ENCODE measurements around the gene SYNE1.
"Not testable (repeated sequence)": the region's sequence is repeated elsewhere in the genome, so short reads cannot be mapped to it uniquely, and the experiment has no call there.

SYNE1 gene

DNA sequence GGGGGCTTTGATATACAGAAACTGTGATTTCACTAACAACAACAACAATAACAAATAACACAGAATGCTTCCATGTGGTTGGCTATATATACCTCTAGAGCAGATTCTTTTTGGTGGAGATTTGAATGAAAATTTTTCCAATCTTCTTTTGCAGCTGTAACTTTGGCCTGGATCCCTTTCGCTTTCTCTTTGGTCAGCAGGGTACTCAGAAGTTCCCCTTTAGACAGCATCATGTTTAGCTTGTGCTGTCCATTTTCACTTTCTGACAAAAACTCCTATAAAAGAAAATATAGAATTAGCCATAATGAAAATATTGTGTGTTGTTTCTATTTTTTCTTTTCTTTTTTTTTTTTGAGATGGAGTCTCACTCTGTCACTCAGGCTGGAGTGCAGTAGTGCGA is 264.2 kb downstream of the SYNE1 start:
- no peak for DNase-seq (ENCODE audit: low spot score)

DNA sequence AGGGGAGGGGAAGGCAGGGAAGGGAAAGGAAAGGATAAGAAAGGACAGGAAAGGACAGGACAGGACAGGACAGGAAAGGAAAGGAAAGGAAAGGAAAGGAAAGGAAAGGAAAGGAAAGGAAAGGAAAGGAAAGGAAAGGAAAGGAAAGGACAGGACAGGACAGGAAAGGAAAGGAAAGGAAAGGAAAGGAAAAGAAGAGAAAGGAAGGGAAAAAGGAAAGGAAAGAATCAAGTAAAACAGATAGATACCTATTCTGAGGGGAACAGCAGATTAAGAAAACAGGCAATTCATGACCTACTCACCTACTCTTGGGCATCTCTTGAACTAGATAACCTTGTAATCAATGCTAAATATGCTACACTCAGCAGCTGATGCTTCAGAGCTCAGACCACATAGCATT is 265.4 kb downstream of the SYNE1 start:
- no peak for DNase-seq (ENCODE audit: low spot score)

DNA sequence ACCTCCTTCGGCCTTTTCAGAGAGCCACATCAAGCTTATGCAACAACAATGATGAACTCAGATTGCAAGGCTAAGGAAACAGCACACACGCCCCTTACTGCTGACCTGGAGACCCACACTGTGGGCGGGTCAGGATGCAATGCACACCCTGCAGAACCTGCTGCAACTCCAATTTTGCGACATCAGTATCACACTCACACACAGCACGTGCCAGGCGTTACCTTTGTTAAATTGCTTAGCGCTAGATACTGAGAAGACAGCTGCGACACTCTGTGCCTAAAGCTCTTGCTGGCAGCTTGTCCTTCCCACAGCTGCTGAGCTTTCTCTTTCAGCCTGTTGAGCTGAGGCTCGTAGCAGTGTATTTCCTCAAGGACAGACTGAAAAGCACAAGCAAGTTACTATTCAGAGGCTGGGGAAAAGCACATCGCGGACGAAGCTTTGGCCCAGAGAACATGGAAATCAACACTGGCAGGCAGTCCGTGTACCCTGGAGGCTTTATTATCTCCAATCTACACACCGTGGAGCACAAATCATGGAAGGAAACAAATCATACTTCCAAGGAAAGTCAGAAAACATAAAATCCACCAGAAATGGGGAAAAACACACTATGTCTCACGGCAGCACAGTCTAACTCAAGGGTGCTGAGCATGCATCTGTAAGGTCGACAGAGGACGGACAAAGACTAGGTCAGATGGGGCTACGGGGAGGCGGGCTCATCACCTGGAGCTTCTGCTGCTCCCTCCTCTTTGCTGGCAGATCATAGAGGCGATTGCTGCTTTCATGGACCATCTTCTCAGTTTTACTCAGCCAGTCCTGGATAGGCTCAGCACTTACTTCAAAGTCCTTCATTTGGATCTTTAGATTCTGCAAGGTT is 268.2 kb downstream of the SYNE1 start:
- DNase-seq (ENCODE audit: low spot score): no peak

DNA sequence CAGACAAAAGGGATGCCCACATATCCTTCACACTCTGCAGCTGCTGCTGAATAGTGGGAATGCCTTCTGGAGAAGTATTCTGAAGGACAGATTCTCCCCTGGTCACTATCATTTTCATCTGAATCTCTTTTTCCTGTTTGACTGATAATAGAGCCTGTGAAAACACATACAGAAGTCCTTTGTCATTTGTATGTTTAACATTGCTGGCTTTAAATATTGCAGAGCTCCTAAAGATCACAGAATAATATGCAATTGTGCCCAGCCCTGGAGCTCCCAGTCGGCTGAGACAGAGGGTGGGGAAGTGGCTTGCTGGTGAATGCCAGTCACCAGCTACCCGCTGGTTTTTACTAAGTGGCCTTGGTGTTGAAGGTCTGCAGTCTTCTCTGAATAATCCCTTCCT is 272.3 kb downstream of the SYNE1 start:
- no peak for DNase-seq (ENCODE audit: low spot score)

DNA sequence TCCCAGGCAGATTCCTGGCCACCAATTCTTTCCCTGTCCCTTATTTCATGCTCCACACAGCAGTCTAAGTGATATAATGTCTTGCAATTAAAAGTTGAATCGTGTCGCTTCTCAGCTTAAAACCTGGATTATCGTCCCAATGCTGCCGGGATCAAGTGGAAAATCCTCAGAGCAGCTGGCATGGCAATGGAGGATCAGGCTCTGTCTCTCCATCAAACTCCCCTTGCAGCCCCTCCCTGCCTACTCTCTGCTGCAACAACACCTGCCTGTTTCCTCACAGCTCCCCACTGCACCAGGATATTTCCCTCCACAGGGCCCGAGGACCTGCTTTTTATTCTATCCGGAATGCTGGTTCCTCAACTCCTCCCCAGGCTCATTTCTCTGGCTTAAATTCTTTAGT is 277.1 kb downstream of the SYNE1 start:
- DNase-seq (ENCODE audit: low spot score): no peak

DNA sequence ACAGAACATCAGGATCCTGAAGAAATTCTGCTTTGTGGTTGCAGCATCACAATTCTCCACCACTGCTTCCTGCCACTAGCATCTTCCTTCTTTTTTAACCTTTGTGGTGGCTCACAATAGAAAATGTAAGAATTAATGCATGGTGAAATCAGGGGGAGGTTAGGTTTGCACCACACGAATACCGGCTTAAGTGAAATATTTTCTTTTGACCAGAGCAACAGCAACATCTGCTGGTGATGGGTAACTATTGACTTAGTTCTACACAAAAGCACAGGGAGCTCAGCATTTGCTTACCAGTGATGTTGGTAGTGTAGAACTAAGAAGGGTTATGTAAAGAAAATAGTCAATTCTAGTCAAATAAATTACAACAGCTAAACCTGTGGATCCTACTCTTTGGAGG is 280.5 kb downstream of the SYNE1 start:
- peak; percentile 66 for DNase-seq (ENCODE audit: low spot score)

DNA sequence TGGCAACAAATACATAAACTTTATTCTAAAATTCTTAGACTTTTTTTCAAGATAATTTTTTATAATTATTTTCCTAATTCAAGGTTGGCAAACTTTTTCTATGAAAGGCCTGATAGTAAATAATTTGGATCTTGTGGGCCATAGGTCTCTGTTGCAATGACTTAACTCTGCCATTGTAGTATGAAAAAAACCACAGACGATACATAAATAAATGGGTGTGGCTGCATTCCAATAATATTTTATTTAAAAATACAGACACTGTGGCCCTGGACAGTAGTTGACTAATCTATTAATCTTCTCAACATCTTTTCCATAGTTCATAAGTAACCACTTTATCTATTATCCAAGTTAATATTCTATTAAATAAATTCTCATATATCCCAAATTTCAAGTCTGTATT is 281.1 kb downstream of the SYNE1 start:
- no peak for DNase-seq (ENCODE audit: low spot score)

DNA sequence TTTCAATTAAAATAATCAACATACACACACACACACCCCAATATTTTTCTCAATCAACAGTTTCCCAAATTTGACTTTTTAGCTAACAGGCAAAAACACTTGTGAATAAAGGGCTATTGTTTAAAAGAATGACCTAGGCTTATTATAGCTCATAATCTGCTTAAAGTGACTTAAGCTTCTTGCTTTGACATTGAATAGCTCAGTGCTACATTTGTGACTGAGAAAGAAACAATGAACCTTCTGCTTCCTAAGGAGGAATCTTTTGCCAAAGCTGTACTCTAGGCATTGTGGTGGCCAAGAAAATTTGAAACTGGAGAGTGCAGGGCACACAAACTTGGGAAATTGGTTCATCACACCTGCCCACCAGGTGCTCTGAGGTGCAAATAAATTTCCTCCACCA is 282.0 kb downstream of the SYNE1 start:
- DNase-seq (ENCODE audit: low spot score): no peak

DNA sequence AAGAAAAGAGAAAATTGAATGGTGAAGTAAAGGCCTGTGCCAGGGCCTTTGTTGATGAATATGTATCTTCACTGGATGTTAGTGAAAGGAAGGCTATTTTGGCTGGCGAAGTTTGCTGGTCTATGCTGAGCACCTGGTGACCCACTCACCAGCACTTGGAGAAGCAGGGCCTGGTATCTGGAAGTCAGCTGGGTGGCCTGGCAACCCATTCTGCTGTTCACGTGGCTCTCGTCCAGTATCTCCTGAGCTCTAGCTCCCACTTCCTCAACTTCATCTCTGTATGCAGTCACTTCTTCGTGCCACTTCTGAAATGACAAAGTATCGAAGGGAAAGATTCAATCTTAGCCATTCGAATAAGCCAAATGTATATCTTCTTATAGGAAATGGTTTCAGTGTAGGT is 283.7 kb downstream of the SYNE1 start:
- DNase-seq (ENCODE audit: low spot score): no peak

DNA sequence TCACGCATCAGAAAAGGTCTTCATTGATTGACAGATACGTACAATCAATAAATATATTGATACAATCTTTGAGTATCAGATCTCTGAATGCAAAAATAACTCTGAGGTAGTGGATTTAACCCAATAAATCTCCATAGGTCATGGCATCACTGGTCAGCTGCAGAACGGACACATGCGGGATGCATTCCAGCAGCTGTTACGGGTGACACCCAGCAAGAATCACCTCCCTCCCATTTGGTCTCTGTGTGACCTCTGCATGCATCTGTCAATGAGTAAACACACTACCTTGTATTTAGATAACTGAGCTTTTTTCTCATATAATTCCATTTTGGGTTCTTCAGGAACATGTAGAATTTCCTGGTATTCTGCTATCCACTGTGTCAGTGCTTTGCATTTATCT is 285.4 kb downstream of the SYNE1 start:
- DNase-seq (ENCODE audit: low spot score): no peak

DNA sequence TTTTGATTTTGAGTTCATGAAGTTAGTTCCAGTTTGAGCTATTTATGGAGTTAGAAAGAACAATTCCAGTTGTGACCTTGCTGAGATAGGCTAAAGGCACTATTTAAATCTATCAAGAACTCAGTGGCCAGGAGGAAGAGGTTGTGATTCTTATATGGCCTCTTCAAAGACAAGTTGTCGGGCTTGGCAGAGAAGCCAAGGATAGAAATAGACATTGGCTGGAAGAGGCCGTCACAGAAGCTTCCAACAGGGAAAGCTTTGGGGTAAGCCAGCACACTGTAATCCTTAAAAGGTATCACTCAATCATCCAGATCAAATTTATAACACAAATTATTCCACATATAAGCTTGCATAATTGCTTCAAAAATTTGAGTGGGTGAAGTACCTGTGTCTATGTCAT is 286.1 kb downstream of the SYNE1 start:
- no peak for DNase-seq (ENCODE audit: low spot score)

DNA sequence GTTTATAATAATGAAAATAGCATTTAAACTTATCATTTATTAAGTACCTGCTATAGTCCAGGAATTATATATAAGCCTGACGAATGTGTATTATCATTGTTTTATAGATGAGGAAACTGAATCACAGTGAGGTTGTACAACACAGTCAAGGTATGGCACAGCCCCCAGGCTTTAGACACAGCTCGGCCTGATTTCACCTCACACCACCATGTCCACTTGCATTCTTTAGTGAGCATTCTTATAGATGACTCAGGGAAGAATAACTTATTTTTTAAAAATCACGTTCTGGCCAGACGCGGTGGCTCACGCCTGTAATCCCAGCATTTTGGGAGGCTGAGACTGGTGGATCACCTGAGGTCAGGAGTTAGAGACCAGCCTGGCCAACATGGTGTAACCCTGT is 289.0 kb downstream of the SYNE1 start:
- no peak for DNase-seq (ENCODE audit: low spot score)

DNA sequence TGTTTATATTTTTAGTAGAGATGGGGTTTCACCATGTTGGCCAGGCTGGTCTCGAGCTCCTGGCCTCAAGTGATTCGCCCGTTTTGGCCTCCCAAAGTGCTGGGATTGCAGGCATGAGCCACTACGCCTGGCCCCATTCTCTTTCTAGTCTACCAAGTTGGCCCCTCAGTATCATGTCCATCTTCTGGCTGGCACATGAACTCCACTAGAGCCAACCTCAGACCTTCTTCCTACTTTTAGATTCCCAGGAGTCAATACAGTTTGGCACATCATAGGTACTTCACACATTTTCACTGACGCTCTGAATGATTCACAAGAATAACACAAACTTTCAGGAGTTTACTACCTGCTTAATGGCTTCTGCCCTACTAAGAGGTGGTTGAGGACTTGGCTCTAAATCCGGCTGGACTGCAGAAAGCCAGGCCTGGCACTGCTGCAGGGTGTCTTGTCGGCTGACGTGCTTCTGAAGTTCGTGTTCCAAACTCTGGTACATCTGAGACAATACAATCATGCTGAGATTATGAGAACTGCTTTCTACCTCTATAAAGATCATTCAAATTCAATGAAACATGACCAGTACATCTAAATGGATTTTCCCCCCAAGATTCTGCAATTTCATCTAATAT is 293.3 kb downstream of the SYNE1 start:
- no peak for DNase-seq (ENCODE audit: low spot score)

DNA sequence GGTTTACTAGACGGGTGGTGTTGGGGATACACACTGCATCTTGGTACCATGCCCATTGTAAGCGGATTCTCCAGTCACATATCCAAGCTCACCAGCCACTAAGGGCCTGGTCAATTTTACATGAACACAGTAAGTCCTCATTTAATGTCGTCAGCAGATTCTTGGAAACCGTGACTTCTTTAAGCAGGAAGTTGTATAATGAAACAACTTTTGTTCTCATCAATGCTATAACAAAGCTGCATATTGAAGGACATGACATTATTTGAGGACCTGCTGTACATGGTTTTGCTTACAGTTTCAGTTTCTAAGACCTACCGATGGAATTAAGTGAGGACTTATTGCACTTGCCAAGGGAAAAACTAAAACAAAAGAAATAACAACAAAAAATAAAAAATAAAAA is 295.6 kb downstream of the SYNE1 start:
- DNase-seq (ENCODE audit: low spot score): no peak

DNA sequence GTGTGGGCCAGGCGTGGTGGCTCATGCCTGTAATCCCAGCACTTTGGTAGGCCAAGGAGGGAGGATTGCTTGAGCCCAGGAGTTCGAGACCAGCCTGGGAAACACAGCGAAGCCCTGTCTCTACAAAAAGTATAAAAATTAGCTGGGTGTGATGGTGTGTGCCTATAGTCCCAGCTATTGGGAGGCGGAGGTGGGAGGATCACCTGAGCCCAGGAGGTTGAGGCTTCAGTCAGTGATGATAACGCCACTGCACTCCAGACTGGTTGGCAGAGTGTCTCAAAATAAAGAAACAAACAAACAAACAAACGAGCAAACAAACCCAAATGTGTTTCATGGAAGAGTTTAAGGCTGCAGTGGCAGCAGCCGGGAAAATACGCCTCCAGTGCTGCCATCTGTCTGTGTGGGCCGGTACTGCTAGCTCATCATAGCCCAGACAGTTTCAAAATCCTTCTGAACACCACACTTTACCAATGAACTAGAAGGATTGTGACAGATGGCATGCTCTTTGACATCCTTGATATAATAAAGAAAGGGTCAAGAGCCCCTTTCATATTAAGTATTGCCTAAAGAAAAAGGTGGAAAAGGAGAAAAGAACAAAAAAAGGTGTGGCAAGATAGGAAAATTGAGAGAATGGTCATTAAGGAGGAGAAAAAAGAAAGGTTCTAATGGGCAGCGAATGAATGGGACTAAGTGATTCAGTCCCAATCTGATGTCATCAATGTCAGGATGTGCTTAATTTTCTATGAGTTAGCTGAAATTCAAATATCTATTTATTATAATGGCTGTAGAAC is 298.6 kb downstream of the SYNE1 start:
- DNase-seq (ENCODE audit: low spot score): peak; percentile 59

DNA sequence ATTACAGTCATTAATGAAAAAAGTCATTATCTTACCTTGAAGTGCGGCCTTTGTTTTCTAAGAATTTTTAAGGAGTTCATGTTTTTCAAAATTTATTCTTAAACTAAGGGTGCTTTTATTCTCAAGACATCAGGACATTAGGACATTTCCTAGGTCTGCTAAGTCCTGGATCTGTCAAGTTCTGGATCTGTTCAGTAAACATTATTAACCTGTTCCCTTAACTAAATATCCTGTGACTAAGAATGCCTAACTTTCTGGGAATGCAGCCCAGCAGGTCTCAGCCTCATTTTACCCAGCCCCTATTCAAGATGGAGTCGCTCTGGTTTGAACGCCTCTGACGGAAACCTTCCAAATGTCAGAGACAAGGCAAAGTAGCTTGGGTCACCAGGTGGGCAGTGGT is 302.6 kb downstream of the SYNE1 start:
- DNase-seq (ENCODE audit: low spot score): no peak

DNA sequence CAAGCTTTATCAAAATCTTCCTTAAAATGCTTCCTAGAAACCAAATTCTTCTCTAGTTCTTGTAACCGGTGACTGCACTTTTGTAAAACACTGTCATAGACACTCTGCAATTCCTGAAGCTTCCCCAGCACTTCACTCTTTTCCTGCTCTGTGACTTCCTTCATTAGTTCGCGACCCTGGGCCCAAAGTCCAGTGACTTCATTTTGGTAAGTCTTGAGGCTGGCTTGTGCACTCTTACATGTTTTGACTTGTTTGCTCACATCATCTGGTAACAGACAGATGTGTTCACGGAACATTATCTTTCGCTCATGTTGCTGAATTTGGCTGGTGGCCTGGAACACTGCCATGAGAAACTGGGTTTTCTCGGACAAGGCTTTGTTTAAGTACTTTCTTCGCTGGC is 306.2 kb downstream of the SYNE1 start:
- DNase-seq (ENCODE audit: low spot score): no peak

DNA sequence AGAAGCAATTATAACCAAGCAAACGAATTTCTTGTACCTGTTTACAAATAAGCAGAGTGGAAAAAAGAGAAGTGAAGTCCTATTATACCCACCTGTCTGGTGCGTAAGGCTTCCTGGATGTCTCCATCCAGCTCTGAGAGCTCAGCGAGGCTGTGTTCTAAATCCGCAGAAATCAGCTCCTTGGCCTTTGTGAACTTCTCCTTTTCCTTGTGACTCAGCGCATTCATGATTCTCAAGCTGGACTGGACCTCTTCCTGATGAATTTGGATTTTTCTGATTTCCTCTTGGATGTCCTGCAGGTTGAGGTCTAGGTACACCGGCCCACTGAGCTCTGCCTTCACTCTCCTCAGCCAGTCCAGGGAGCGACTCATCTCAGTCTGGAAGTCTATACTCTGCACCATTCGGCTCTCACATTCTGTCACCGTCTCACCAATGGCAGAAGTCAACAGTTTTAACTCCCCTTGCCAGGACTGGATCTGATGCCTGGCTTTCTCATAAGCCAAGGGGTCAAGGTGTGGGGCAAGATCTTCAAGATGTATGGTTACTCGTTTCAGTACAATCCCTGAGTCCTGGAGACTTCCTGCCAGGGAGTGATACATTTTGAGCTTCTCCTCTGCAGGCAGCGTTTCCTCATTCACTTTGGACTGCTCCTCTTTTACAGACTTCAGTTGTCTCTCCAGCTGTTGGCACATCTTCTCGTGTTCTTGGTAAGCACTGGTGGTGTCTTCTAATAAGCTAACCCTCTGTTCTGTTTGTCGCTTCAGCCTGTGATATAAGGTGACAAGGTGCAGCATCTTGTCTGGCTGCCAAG is 307.3 kb downstream of the SYNE1 start:
- DNase-seq (ENCODE audit: low spot score): no peak

DNA sequence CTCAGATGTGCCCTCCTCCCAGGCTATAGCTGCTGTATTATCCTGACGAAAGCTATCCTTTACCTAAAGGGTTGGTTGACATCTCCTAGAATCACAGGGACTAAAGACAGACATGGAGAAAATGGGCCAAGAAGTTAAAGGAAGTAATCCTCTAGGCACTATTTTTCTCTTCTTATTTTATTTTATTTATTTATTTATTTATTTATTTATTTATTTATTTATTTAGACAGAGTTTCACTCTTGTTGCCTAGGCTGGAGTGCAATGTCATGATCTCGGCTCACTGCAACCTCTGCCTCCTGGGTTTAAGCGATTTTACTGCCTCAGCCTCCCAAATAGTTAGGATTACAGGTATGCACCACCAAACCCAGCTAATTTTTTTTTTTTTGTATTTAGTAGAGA is 309.0 kb downstream of the SYNE1 start:
- DNase-seq (ENCODE audit: low spot score): not testable (repeated sequence)

DNA sequence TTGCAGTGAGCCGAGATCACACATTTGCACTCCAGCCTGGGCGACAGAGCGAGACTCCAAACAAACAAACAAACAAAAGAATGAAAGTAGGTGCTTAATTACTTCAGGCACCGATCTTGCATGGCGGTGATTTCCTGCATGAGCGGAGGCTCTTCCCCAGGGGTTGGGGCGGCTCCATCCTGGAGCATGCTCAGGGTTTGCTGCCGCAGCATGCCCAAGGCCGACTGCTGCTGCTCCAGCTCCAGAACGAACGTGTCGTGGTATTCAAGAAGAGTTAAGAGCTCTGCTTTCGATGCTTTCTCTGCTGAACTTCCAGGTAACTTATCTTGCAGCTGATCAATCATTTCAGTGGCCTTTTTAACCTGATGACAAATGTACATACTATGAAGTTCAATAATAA is 313.8 kb downstream of the SYNE1 start:
- no peak for DNase-seq (ENCODE audit: low spot score)

DNA sequence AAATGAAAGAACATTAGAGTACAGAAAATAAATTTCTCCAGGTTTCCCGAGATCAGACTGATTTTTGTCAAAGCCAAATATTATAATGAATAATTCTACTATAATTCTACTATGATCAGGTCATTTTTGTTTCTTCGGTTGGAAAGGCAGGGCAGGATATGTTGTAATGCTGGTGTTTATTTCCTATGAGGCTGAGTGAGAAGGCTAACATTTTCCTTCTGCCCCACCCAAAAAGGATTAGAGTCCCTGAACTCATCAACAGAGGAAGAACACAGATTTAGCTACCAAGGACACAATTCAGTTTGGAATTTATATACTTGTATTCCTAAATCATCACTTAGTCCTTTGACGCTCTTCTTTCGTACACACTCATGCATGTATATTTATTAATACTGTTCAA is 318.9 kb downstream of the SYNE1 start:
- DNase-seq (ENCODE audit: low spot score): no peak

DNA sequence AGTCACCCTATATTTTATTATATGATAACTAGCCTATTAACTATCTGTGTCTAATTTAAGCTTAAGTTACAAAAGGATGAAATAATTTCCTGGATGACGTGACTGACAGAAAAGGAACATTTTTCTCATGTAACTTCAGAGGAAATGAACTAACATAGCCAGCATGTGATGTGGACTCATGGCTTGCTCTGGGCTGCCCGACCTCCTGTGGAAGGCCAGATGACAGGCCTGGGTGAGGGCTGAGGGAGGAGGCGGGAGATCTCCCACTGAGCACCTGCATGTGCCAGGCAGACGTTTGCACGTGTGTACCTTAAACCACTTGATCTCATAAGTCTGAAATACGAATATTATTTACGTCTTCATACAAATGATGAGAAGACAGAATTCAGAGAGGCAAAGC is 321.1 kb downstream of the SYNE1 start:
- no peak for DNase-seq (ENCODE audit: low spot score)

Data from NAMALWA (cell line).